Small intestine (tissue), 7 donors: ENCODE measurements around the gene GGTA1. TPM values are rescaled to one million over a fixed set of nuclear protein-coding genes. Genes with fewer than 3 reads are reported as not detected.
A peak's percentile ranks its signal among the peaks of the same experiment; 100 is the strongest.

Experiments used
- DNase-seq, 2 donors: peaks; one replicate each; pipeline versions ENCODE4 v3.0.0 to v3.0.0-alpha.2; 2013
- FAIRE-seq: peaks from 2 replicates; lab custom pipeline; 2012; peaks lifted over from hg19 to GRCh38; lab: Jason Lieb, UNC
- H3K27ac ChIP-seq, 3 donors: one replicate each; pipeline ENCODE4 v1.5.1; 2013; ENCODE audit warnings: low read length in 2 of 3, mild to moderate bottlenecking in 2 of 3, control low read depth in 1 of 3, inconsistent platforms in 1 of 3, low read depth in 1 of 3, moderate library complexity in 1 of 3
- H3K27me3 ChIP-seq, 3 donors: one replicate each; pipeline ENCODE4 v1.6.1; 2013; ENCODE audit warnings: low read length in 3 of 3, inconsistent platforms in 1 of 3; ENCODE audit not compliant: control insufficient read depth in 3 of 3, insufficient read depth in 3 of 3
- H3K36me3 ChIP-seq, 3 donors: one replicate each; pipeline ENCODE4 v1.6.1; 2013; ENCODE audit warnings: low read length in 3 of 3, inconsistent platforms in 1 of 3, low read depth in 1 of 3, mild to moderate bottlenecking in 1 of 3, moderate library complexity in 1 of 3; ENCODE audit not compliant: control insufficient read depth in 3 of 3, insufficient read depth in 2 of 3
- H3K4me1 ChIP-seq, 3 donors: one replicate each; pipeline ENCODE4 v1.6.1; 2013; ENCODE audit warnings: low read length in 2 of 3, inconsistent platforms in 1 of 3, low read depth in 1 of 3, mild to moderate bottlenecking in 1 of 3, moderate library complexity in 1 of 3; ENCODE audit not compliant: control insufficient read depth in 3 of 3, insufficient read depth in 2 of 3
- H3K4me3 ChIP-seq, 3 donors: one replicate each; pipeline ENCODE4 v1.5.1; 2013; ENCODE audit warnings: low read length in 3 of 3, control low read depth in 1 of 3, inconsistent platforms in 1 of 3, low read depth in 1 of 3, mild to moderate bottlenecking in 1 of 3, moderate library complexity in 1 of 3
- H3K9me3 ChIP-seq, 2 donors: one replicate each; pipeline ENCODE4 v1.6.1; 2013; ENCODE audit warnings: low read depth in 1 of 2, low read length in 1 of 2; ENCODE audit not compliant: control insufficient read depth in 2 of 2, insufficient read depth in 1 of 2
- WGBS, 3 donors: extraction: QIAGEN DNeasy Blood & Tissue Kit; methylation state at CpG; one replicate each; pipeline ENCODE4 v1.1.7; 2013; 5-methylcytosine and 5-hydroxymethylcytosine counted together
- polyA plus RNA-seq, 4 donors: library from polyadenylated mRNA; stranded (reverse) in 3 of 4; unstranded in 1 of 4; fragments of 200-250 nt in 3 of 4; fragments of 120-200 nt in 1 of 4; gene quantifications; one replicate each; pipeline versions ENCODE4 v1.2.1 to v1.2.3, GENCODE V29; 2013
- donor health status: healthy with polysubstance abuse.
- donor health status: control.
- donor health status: control.
- donor health status: Bipolar disorder and iron deficiency.
- donor health status: healthy.

GGTA1 gene
- polyA plus RNA-seq, 4 donors: 0.67 to 11.3 (median 6.0) TPM

- H3K27me3 ChIP-seq: peaks cover 0 to 5% (median 0%) of the 10 kb centered on the region in 3 donors
- no peak for DNase-seq
- no peak overlapping the region for H3K4me3 ChIP-seq
- H3K27ac ChIP-seq: no peak overlapping the region
- 64 to 79% (median 69%) methylated on average over 15 of the region's 15 CpGs for WGBS, 3 donors
- no peaks in the 10 kb centered on the region for H3K36me3 ChIP-seq
- H3K4me1 ChIP-seq: no peaks in the 10 kb centered on the region
- FAIRE-seq: no peak
- no peaks in the 10 kb centered on the region for H3K9me3 ChIP-seq
Measured at GRCh38 chr9:121510766-121511550, 11.3 kb upstream of the GGTA1 start.

GRCh38 chr9:121509180-121509579 lies 9.5 kb upstream of the GGTA1 start:
- no peaks in the 10 kb centered on the region for H3K36me3 ChIP-seq
- no peak overlapping the region for H3K4me3 ChIP-seq
- WGBS, 3 donors: 88 to 94% (median 91%) methylated on average over 5 of the region's 5 CpGs
- FAIRE-seq (no peak), DNase-seq (no peak)
- H3K27ac ChIP-seq: no peak overlapping the region
- H3K9me3 ChIP-seq: no peaks in the 10 kb centered on the region
- H3K27me3 ChIP-seq: peaks cover 0 to 3% (median 0%) of the 10 kb centered on the region in 3 donors
- H3K4me1 ChIP-seq: no peaks in the 10 kb centered on the region

GRCh38 chr9:121508415-121508814 lies 8.8 kb upstream of the GGTA1 start:
- FAIRE-seq (no peak), DNase-seq (no peak)
- Histone ChIP-seq H3K4me1 (no peaks in the 10 kb centered on the region), H3K27me3 (peaks cover 0 to 3% (median 0%) of the 10 kb centered on the region in 3 donors), H3K4me3 (no peak overlapping the region), H3K36me3 (no peaks in the 10 kb centered on the region), H3K9me3 (no peaks in the 10 kb centered on the region), H3K27ac (no peak overlapping the region)

- Histone ChIP-seq H3K4me3 (no peak overlapping the region), H3K27ac (no peak overlapping the region), H3K27me3 (peaks cover 0 to 5% (median 3%) of the 10 kb centered on the region in 3 donors), H3K4me1 (no peaks in the 10 kb centered on the region), H3K9me3 (no peaks in the 10 kb centered on the region), H3K36me3 (no peaks in the 10 kb centered on the region)
- 59 to 66% (median 60%) methylated on average over 12 of the region's 12 CpGs for WGBS, 3 donors
- DNase-seq: no peak
- no peak for FAIRE-seq
Measured at GRCh38 chr9:121505903-121506735, 6.5 kb upstream of the GGTA1 start.

GRCh38 chr9:121503444-121503843 lies 3.8 kb upstream of the GGTA1 start:
- Histone ChIP-seq H3K4me3 (no peak overlapping the region), H3K36me3 (no peaks in the 10 kb centered on the region), H3K27ac (no peak overlapping the region), H3K4me1 (peaks cover 0 to 11% (median 0%) of the 10 kb centered on the region in 3 donors), H3K27me3 (peaks cover 8 to 28% (median 13%) of the 10 kb centered on the region in 3 donors), H3K9me3 (no peaks in the 10 kb centered on the region)
- no peak for FAIRE-seq
- no peak for DNase-seq
- 50 to 60% (median 50%) methylated on average over 3 of the region's 3 CpGs for WGBS, 3 donors

GRCh38 chr9:121500165-121500478 lies 478 bp upstream of the GGTA1 start:
- H3K36me3 ChIP-seq: no peaks in the 10 kb centered on the region
- WGBS, 3 donors: 13 to 18% (median 17%) methylated on average over 15 of the region's 15 CpGs
- peak overlapping the region in 2 of 3 donors; percentile 16 to 23 for H3K27ac ChIP-seq
- peaks cover 0 to 11% (median 0%) of the 10 kb centered on the region in 3 donors for H3K4me1 ChIP-seq
- FAIRE-seq: no peak
- H3K9me3 ChIP-seq: peaks cover 0 to 5% of the 10 kb centered on the region in 2 donors
- H3K4me3 ChIP-seq: peak overlapping the region in 2 of 3 donors; percentile 36 to 46
- H3K27me3 ChIP-seq: peaks cover 7 to 38% (median 13%) of the 10 kb centered on the region in 3 donors
- DNase-seq: no peak

GRCh38 chr9:121499177-121499426 lies 542 bp downstream of the GGTA1 start:
- Histone ChIP-seq H3K36me3 (no peaks in the 10 kb centered on the region), H3K27ac (peak overlapping the region in 2 of 3 donors; percentile 6 to 16), H3K9me3 (peaks cover 0 to 5% of the 10 kb centered on the region in 2 donors), H3K4me1 (peaks cover 0 to 11% (median 0%) of the 10 kb centered on the region in 3 donors), H3K4me3 (peak overlapping the region in 2 of 3 donors; percentile 21 to 46), H3K27me3 (peaks cover 7 to 38% (median 13%) of the 10 kb centered on the region in 3 donors)
- no peak for FAIRE-seq
- 1 to 3% (median 1%) methylated on average over 8 of the region's 8 CpGs for WGBS, 3 donors
- no peak for DNase-seq

- FAIRE-seq (no peak), DNase-seq (peak in 1 of 2 donors; percentile 21)
- Histone ChIP-seq H3K27ac (no peak overlapping the region), H3K9me3 (peaks cover 0 to 5% of the 10 kb centered on the region in 2 donors), H3K4me3 (peak overlapping the region in 2 of 3 donors; percentile 21 to 46), H3K36me3 (no peaks in the 10 kb centered on the region), H3K4me1 (peaks cover 0 to 11% (median 0%) of the 10 kb centered on the region in 3 donors), H3K27me3 (peaks cover 7 to 38% (median 13%) of the 10 kb centered on the region in 3 donors)
- 1 to 2% (median 2%) methylated on average over 29 of the region's 29 CpGs for WGBS, 3 donors
Measured at GRCh38 chr9:121498487-121499176, 1.0 kb downstream of the GGTA1 start.
